Panc1 (cell line): ENCODE data around the gene FTL.

ENCODE experiments used
- CTCF ChIP-seq: fragments of 450-650 bp; IDR thresholded peaks from 2 replicates; pipeline ENCODE4 v1.5.1; 2017; ENCODE audit warnings: mild to moderate bottlenecking
- POLR2AphosphoS5 ChIP-seq: IDR thresholded peaks from 2 replicates; pipeline ENCODE4 v1.6.1; 2012; ENCODE audit warnings: mild to moderate bottlenecking, low read depth, low read length, moderate library complexity
- REST ChIP-seq, 2 experiments: IDR thresholded peaks; 2 replicates each; pipeline ENCODE4 v1.6.1; 2011 to 2012; ENCODE audit warnings: low read depth in 2 of 2, control low read depth in 1 of 2, low read length in 1 of 2, mild to moderate bottlenecking in 1 of 2, moderate library complexity in 1 of 2; ENCODE audit not compliant: insufficient read depth in 1 of 2
- SIN3A ChIP-seq: IDR thresholded peaks from 2 replicates; pipeline ENCODE4 v1.6.1; 2012; ENCODE audit warnings: low read depth, mild to moderate bottlenecking, low read length, moderate library complexity, borderline replicate concordance; ENCODE audit not compliant: insufficient read depth
- TCF7L2 ChIP-seq: IDR thresholded peaks from 2 replicates; pipeline ENCODE4 v1.6.1; 2011; ENCODE audit warnings: mild to moderate bottlenecking, low read depth, low read length, inconsistent platforms

GRCh38 chr19:48965040-48965805 is at the start of gene FTL:
- no peak for TF ChIP-seq CTCF
- peak in 1 of 2 experiments; percentile 32; a peak in 2 of 4 replicates for TF ChIP-seq REST (IDR thresholded peaks at IDR 0.05; ENCODE audit: insufficient read depth in 1 of 2, low read depth in 2 of 2, low read length in 1 of 2)
- TF ChIP-seq SIN3A, result peak; percentile 92
- peak; percentile 99 for TF ChIP-seq POLR2AphosphoS5
- 0 out of 2 replicates have a peak, but pooled peaks have one; percentile 10 for TF ChIP-seq TCF7L2
